NB4 (cell line): ENCODE measurements around the gene VDR.

Experiments used
- POLR2A ChIP-seq: IDR thresholded peaks from 2 replicates; pipeline ENCODE4 v1.6.1; 2011; ENCODE audit warnings: mild to moderate bottlenecking; ENCODE audit not compliant: insufficient read length; ENCODE audit errors: extremely low read depth
- TF ChIP-seq, protein P1 (sequence below): IDR thresholded peaks from one replicate; pipeline ENCODE4 v1.5.1; 2012; ENCODE audit warnings: low read depth, low read length
- TF ChIP-seq, protein P2 (sequence below): IDR thresholded peaks from 2 replicates; pipeline ENCODE4 v1.6.1; 2011; ENCODE audit warnings: low read depth, low read length

DNA sequence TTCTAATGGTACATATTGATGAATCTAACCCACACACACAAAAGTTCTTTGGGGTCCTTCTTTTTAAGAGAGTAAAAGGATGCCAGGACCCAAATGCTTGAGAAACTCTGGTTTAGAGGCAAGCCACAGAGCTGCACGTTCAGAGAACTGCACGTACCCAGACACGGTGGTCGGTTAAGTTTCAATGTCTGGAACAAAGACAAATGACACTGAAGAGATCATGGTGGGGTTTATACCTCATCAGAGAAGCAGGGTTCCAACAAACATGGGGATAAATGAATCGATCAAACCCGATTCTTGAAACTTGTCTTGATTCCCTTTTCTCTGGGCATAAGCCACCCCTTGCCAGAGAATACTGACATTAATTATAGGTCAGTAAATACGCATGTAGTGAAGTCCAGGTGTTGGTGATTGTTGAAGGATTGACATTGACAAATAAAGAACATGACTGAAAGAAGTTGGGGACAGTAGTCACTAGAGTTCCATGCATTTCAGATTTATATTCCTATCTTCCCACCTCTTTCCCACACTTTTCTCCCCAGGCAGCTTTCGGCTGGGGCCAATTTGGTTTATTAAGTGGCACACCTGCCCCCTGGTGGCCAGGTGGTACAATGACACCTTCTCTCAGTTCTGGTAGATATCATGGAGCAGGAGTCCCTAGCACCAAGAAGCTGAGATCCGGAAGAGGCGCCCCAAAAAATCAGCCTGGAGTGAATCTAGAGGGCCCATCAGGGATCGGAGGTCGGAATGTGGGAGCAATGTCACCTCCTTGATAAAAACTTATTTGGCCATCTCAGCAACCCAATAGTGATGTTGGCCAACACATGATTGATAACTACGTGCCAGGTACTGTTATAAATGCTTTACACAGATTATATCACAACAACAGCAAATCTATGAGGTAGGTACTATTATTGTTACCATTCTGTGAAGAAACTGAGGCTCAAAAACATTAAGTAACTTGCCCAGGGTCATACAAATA, 67.3 kb downstream of the VDR start:
- TF ChIP-seq, protein P1, sequence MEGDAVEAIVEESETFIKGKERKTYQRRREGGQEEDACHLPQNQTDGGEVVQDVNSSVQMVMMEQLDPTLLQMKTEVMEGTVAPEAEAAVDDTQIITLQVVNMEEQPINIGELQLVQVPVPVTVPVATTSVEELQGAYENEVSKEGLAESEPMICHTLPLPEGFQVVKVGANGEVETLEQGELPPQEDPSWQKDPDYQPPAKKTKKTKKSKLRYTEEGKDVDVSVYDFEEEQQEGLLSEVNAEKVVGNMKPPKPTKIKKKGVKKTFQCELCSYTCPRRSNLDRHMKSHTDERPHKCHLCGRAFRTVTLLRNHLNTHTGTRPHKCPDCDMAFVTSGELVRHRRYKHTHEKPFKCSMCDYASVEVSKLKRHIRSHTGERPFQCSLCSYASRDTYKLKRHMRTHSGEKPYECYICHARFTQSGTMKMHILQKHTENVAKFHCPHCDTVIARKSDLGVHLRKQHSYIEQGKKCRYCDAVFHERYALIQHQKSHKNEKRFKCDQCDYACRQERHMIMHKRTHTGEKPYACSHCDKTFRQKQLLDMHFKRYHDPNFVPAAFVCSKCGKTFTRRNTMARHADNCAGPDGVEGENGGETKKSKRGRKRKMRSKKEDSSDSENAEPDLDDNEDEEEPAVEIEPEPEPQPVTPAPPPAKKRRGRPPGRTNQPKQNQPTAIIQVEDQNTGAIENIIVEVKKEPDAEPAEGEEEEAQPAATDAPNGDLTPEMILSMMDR, result peak; percentile 90
- TF ChIP-seq POLR2A, result no peak
- TF ChIP-seq, protein P2, sequence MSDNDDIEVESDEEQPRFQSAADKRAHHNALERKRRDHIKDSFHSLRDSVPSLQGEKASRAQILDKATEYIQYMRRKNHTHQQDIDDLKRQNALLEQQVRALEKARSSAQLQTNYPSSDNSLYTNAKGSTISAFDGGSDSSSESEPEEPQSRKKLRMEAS, result no peak
